SK-N-SH (cell line): Measurements from ENCODE around the gene CRLF1. TPM values are rescaled to one million over a fixed set of nuclear protein-coding genes. Genes with fewer than 3 reads are reported as not detected.

ENCODE experiments used
- CTCF ChIA-PET: fragments of 300-600, 350-600 bp; formaldehyde crosslinking; extraction: SDS; loops from one replicate; lab custom pipeline; 2021; lab: Yijun Ruan, JAX
- POLR2A ChIA-PET: fragments of 350-600 bp; sonication (Branson Sonifier 250); formaldehyde crosslinking; extraction: SDS; loops from one replicate; lab custom pipeline; 2020; ENCODE audit warnings: antibody characterized with exemption, inconsistent platforms; lab: Yijun Ruan, JAX
- DNase-seq: peaks from one replicate; pipeline ENCODE4 v3.0.0; 2012
- H2AFZ ChIP-seq: fragments of 200-600 bp; sonication (generic); 2 replicates; pipeline ENCODE4 v1.8.1; 2016; ENCODE audit warnings: antibody characterized with exemption, mild to moderate bottlenecking, low read depth
- H3F3A ChIP-seq: fragments of 200-600 bp; sonication (generic); replicated peaks from 2 replicates; pipeline ENCODE3; 2016; ENCODE audit warnings: antibody characterized with exemption, mild to moderate bottlenecking; ENCODE audit not compliant: insufficient read depth
- H3K27ac ChIP-seq, 2 experiments: fragments of 200-500 bp in 1 of 2; fragments of 200-600 bp in 1 of 2; sonication (Bioruptor generic) in 1 of 2; sonication (generic), shearing (Covaris generic) in 1 of 2; 2 replicates each; pipeline versions ENCODE4 v1.5.1 to v1.6.1; 2014 to 2016; ENCODE audit warnings: low read depth in 2 of 2, inconsistent platforms in 1 of 2, low read length in 1 of 2, mild to moderate bottlenecking in 1 of 2, mixed read lengths in 1 of 2
- H3K27me3 ChIP-seq: fragments of 200-600 bp; sonication (generic), shearing (Covaris generic); 2 replicates; pipeline ENCODE4 v1.6.1; 2016; ENCODE audit warnings: mixed run types; ENCODE audit not compliant: insufficient read depth
- H3K36me3 ChIP-seq, 2 experiments: fragments of 200-500 bp in 1 of 2; fragments of 200-600 bp in 1 of 2; sonication (Bioruptor generic) in 1 of 2; sonication (generic) in 1 of 2; replicated peaks in 1 of 2; 2 replicates each; pipeline versions ENCODE3 to v1.5.1; 2014 to 2016; ENCODE audit warnings: low read length in 1 of 2, mild to moderate bottlenecking in 1 of 2; ENCODE audit not compliant: insufficient read depth in 2 of 2, control insufficient read depth in 1 of 2
- H3K4me1 ChIP-seq, 2 experiments: fragments of 200-500 bp in 1 of 2; fragments of 200-600 bp in 1 of 2; sonication (Bioruptor generic) in 1 of 2; sonication (generic), shearing (Covaris generic) in 1 of 2; 2 replicates each; pipeline versions ENCODE4 v1.5.1 to v1.6.1; 2014 to 2016; ENCODE audit warnings: low read depth in 1 of 2, low read length in 1 of 2, mixed run types in 1 of 2; ENCODE audit not compliant: insufficient read depth in 2 of 2, control insufficient read depth in 1 of 2
- H3K4me2 ChIP-seq: fragments of 200-600 bp; sonication (generic), shearing (Covaris generic); 2 replicates; pipeline ENCODE4 v1.6.1; 2017; ENCODE audit warnings: mixed run types
- H3K4me3 ChIP-seq, 2 experiments: fragments of 200-500 bp in 1 of 2; fragments of 200-600 bp in 1 of 2; sonication (Bioruptor generic) in 1 of 2; sonication (generic), shearing (Covaris generic) in 1 of 2; 2 replicates each; pipeline versions ENCODE4 v1.5.1 to v1.8.1; 2014 to 2016; ENCODE audit warnings: low read depth in 2 of 2, inconsistent platforms in 1 of 2, low read length in 1 of 2, mild to moderate bottlenecking in 1 of 2, mixed read lengths in 1 of 2, moderate library complexity in 1 of 2
- H3K79me2 ChIP-seq: fragments of 200-600 bp; sonication (generic); 2 replicates; pipeline ENCODE4 v1.8.1; 2017; ENCODE audit warnings: mild to moderate bottlenecking; ENCODE audit not compliant: insufficient read depth
- H3K9ac ChIP-seq: fragments of 200-600 bp; sonication (generic); 2 replicates; pipeline ENCODE4 v1.6.1; 2017; ENCODE audit warnings: mixed run types
- H3K9me2 ChIP-seq: fragments of 200-600 bp; sonication (generic); 2 replicates; pipeline ENCODE4 v1.6.1; 2017; ENCODE audit warnings: mixed run types
- H3K9me3 ChIP-seq: fragments of 200-600 bp; sonication (generic); 2 replicates; pipeline ENCODE4 v1.6.1; 2017; ENCODE audit warnings: mixed run types, mild to moderate bottlenecking, moderate library complexity
- H4K20me1 ChIP-seq: fragments of 200-600 bp; sonication (generic); 2 replicates; pipeline ENCODE4 v1.6.1; 2017; ENCODE audit warnings: mild to moderate bottlenecking, mixed run types; ENCODE audit not compliant: insufficient read depth
- CHD2 ChIP-seq: fragments of 150-350 bp; IDR thresholded peaks from 2 replicates; pipeline ENCODE4 v1.6.1; 2018; ENCODE audit warnings: low read length; ENCODE audit not compliant: partially characterized antibody
- EP300 ChIP-seq, 2 experiments: IDR thresholded peaks; 2 replicates each; pipeline versions ENCODE4 v1.4.0 to v1.6.1; 2012; ENCODE audit warnings: borderline replicate concordance in 1 of 2, low read depth in 1 of 2, low read length in 1 of 2
- GABPA ChIP-seq: IDR thresholded peaks from 2 replicates; pipeline ENCODE4 v1.4.0; 2012; ENCODE audit warnings: low read depth, mild to moderate bottlenecking
- MAX ChIP-seq: IDR thresholded peaks from 2 replicates; pipeline ENCODE4 v1.4.0; 2012; ENCODE audit warnings: low read depth
- MXI1 ChIP-seq: IDR thresholded peaks from 2 replicates; pipeline ENCODE4 v1.6.1; 2012; ENCODE audit warnings: mild to moderate bottlenecking, low read depth, low read length, improper control_type of control experiment
- RAD21 ChIP-seq: IDR thresholded peaks from 2 replicates; pipeline ENCODE4 v1.6.1; 2012; ENCODE audit warnings: mild to moderate bottlenecking, low read length
- RFX5 ChIP-seq: IDR thresholded peaks from 2 replicates; pipeline ENCODE4 v1.6.1; 2012; ENCODE audit warnings: mild to moderate bottlenecking, improper control_type of control experiment, low read length
- SIN3A ChIP-seq: IDR thresholded peaks from 2 replicates; pipeline ENCODE4 v1.6.1; 2012; ENCODE audit warnings: low read depth, mild to moderate bottlenecking, low read length, moderate library complexity, borderline replicate concordance
- TCF12 ChIP-seq: IDR thresholded peaks from 2 replicates; pipeline ENCODE4 v1.4.0; 2012
- TEAD4 ChIP-seq: IDR thresholded peaks from 2 replicates; pipeline ENCODE4 v1.4.0; 2012; ENCODE audit warnings: mild to moderate bottlenecking, borderline replicate concordance; ENCODE audit not compliant: insufficient read depth
- USF1 ChIP-seq: IDR thresholded peaks from 2 replicates; pipeline ENCODE4 v1.4.0; 2012; ENCODE audit warnings: low read depth, borderline replicate concordance
- YY1 ChIP-seq: IDR thresholded peaks from 2 replicates; pipeline ENCODE4 v1.4.0; 2012; ENCODE audit warnings: low read depth, mild to moderate bottlenecking
- ZBTB33 ChIP-seq: IDR thresholded peaks from 2 replicates; pipeline ENCODE4 v1.4.0; 2012; ENCODE audit warnings: low read depth, borderline replicate concordance
- WGBS: methylation state at CpG from one replicate; pipeline ENCODE4 v1.1.6; 2017; ENCODE audit warnings: low lambda C conversion rate; 5-methylcytosine and 5-hydroxymethylcytosine counted together
- polyA plus RNA-seq, 3 experiments: library from polyadenylated mRNA; depleted of rRNA; stranded (reverse); fragments of >200 nt; gene quantifications; 2 replicates each; pipeline ENCODE4 v1.2.3, GENCODE V29; 2012

CRLF1 gene
- polyA plus RNA-seq, 1 of the 3 experiments (the other 2 are of a cell fraction): 0.71 TPM

GRCh38 chr19:18612051-18612771, 5.6 kb upstream of the CRLF1 start:
- peaks cover 15 to 19% of the 10 kb centered on the region in 2 experiments; a peak in 2 of 4 replicates for H3K4me1 ChIP-seq
- peak overlapping the region; percentile 45; the same call in 1 of the 2 replicates for H3K9ac ChIP-seq
- no peaks in the 10 kb centered on the region for H3K36me3 ChIP-seq
- H3F3A ChIP-seq: peaks cover 18% of the 10 kb centered on the region
- ChIA-PET POLR2A (interaction anchor here (0.6 to 1.9 kb wide), 3 partner anchors 11 to 153 kb away, joined by 3 to 9 read pairs (median 3); no protein-coding TSS in a partner anchor), CTCF (interaction anchor here (0.6 to 2.2 kb wide), 11 partner anchors 9 to 562 kb away, joined by 3 to 13 read pairs (median 4); partner anchors contain the start of gene REX1BD)
- DNase-seq: no peak
- peak overlapping the region; percentile 74 for H2AFZ ChIP-seq
- peaks cover 51% of the 10 kb centered on the region for H3K27me3 ChIP-seq
- peak overlapping the region; percentile 99 for H3K4me2 ChIP-seq
- 1% methylated on average over 20 of the region's 30 CpGs for WGBS
- TF ChIP-seq ZBTB33 (no peak), YY1 (no peak)
- H3K79me2 ChIP-seq: no peaks in the 10 kb centered on the region
- H4K20me1 ChIP-seq: no peaks in the 10 kb centered on the region
- H3K4me3 ChIP-seq: peak overlapping the region; percentile 73 to 78
- H3K9me3 ChIP-seq: no peaks in the 10 kb centered on the region
- H3K27ac ChIP-seq: peak overlapping the region in 1 of 2 experiments; percentile 28; a peak in 1 of 4 replicates
- H3K9me2 ChIP-seq: no peaks in the 10 kb centered on the region

- Histone ChIP-seq H3K9me3 (no peaks in the 10 kb centered on the region), H3K4me2 (peak overlapping the region; percentile 99), H3K27me3 (peaks cover 54% of the 10 kb centered on the region), H3K9me2 (no peaks in the 10 kb centered on the region), H3K4me3 (peak overlapping the region; percentile 73 to 78), H3K27ac (no peak overlapping the region), H3K9ac (no peak overlapping the region), H3K4me1 (peaks cover 15 to 19% of the 10 kb centered on the region in 2 experiments; a peak in 2 of 4 replicates), H3F3A (peaks cover 18% of the 10 kb centered on the region), H2AFZ (no peak overlapping the region), H3K79me2 (no peaks in the 10 kb centered on the region), H3K36me3 (no peaks in the 10 kb centered on the region), H4K20me1 (no peaks in the 10 kb centered on the region)
- ChIA-PET CTCF (interaction anchor here (0.8 to 2.2 kb wide), 7 partner anchors 9 to 254 kb away, joined by 3 to 13 read pairs (median 4); partner anchors contain the start of gene REX1BD), POLR2A (interaction anchor here (0.6 kb wide), 1 partner anchor 154 kb away, joined by 3 read pairs; no protein-coding TSS in a partner anchor)
- 7% methylated on average over 27 of the region's 62 CpGs for WGBS
- peak; percentile 86 for DNase-seq
- TF ChIP-seq SIN3A (no peak), MXI1 (no peak), CHD2 (no peak), RFX5 (no peak), GABPA (no peak), YY1 (no peak), MAX (no peak), RAD21 (no peak), TEAD4 (no peak), USF1 (no peak), TCF12 (no peak), EP300 (IDR thresholded peaks at IDR 0.05; ENCODE audit: borderline replicate concordance in 1 of 2, low read depth in 1 of 2, low read length in 1 of 2) (no peak)
Measured at GRCh38 chr19:18611327-18612050, 4.9 kb upstream of the CRLF1 start.
